Activated CD8-positive, alpha-beta T cell treated with anti-CD3 and anti-CD28 coated beads for 36 hours (primary cell): Measurements from ENCODE around the gene C10orf71. TPM values are rescaled to one million over a fixed set of nuclear protein-coding genes. Genes with fewer than 3 reads are reported as not detected.

ENCODE experiments used
- ATAC-seq: fragments of 200-7000 bp; cut with Tn5 transposase; one replicate; pipeline ENCODE4 v1.10.0; 2021; ENCODE audit warnings: mild to moderate bottlenecking, moderate library complexity
- CTCF ChIA-PET: fragments of 350-600 bp; sonication (Branson Sonifier 250); formaldehyde crosslinking; loops from one replicate; lab custom pipeline; 2021; ENCODE audit warnings: antibody characterized with exemption; lab: Charles Lee
- POLR2A ChIA-PET: fragments of 350-600 bp; sonication (Branson Sonifier 250); formaldehyde crosslinking; loops from one replicate; lab custom pipeline; 2021; ENCODE audit warnings: antibody characterized with exemption; lab: Charles Lee
- DNase-seq: peaks from one replicate; pipeline ENCODE4 v3.0.0-alpha.2; 2020
- H3K27ac Mint-ChIP-seq: one replicate; pipeline ENCODE4 v1.8.0; 2021; ENCODE audit warnings: mild to moderate bottlenecking, mixed read lengths
- H3K27me3 Mint-ChIP-seq: one replicate; pipeline ENCODE4 v1.8.0; 2021; ENCODE audit warnings: mixed read lengths
- H3K36me3 Mint-ChIP-seq: one replicate; pipeline ENCODE4 v1.8.0; 2021; ENCODE audit warnings: low read depth, mixed read lengths
- H3K4me1 Mint-ChIP-seq: one replicate; pipeline ENCODE4 v1.8.0; 2021; ENCODE audit warnings: low read depth, mixed read lengths
- H3K4me3 Mint-ChIP-seq: one replicate; pipeline ENCODE4 v1.8.0; 2021; ENCODE audit warnings: mild to moderate bottlenecking, moderate library complexity, mixed read lengths
- H3K9me3 Mint-ChIP-seq: one replicate; pipeline ENCODE4 v1.8.0; 2021; ENCODE audit warnings: mixed read lengths
- CTCF ChIP-seq: fragments of 200-600 bp; IDR thresholded peaks from one replicate; pipeline ENCODE4 v1.8.0; 2022; ENCODE audit warnings: antibody characterized with exemption, mild to moderate bottlenecking
- intact Hi-C: fragments of 100-400 bp; cut with micrococcal nuclease; formaldehyde crosslinking; loops from one replicate; pipeline ENCODE4 v1.10.0; 2022
- total RNA-seq, 2 experiments: library from RNA; stranded (reverse); gene quantifications; one replicate each; pipeline ENCODE4 v1.2.3, GENCODE V29; 2021

C10orf71 gene
- total RNA-seq, 2 experiments from 2014 or later = not detected

GRCh38 chr10:49333192-49333591, 34.2 kb downstream of the C10orf71 start:
- no peak overlapping the region for H3K27ac Mint-ChIP-seq
- no peak overlapping the region for H3K4me3 Mint-ChIP-seq
- peaks cover 7% of the 10 kb centered on the region for H3K4me1 Mint-ChIP-seq
- no peaks in the 10 kb centered on the region for H3K27me3 Mint-ChIP-seq
- no peak for TF ChIP-seq CTCF
- intact Hi-C loops = no loop called here
- H3K36me3 Mint-ChIP-seq = peaks cover 3% of the 10 kb centered on the region
- no peaks in the 10 kb centered on the region for H3K9me3 Mint-ChIP-seq
- ATAC-seq = no peak
- ChIA-PET CTCF (no interaction called here), POLR2A (no interaction called here)
- no peak for DNase-seq

DNA sequence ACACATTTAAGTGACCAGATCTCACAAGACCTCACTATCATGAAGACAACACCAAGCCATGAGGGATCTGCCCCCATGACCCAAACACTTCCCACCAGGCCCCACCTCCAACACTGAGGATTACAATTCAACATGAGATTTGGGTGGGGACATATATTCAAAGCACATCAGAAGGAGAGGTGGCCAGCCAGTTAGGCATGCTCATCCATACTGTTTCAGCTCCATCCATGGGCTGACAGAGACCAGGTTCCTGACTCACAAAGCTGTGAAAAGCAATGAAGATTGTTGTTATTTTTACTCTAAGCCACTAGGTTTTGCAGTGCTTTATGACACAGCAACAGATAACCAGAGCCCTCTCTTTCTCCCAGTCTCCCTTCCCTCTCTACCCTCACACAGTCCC, 36.0 kb downstream of the C10orf71 start:
- no peak overlapping the region for H3K4me3 Mint-ChIP-seq
- no peaks in the 10 kb centered on the region for H3K9me3 Mint-ChIP-seq
- ChIA-PET POLR2A (no interaction called here), CTCF (no interaction called here)
- ATAC-seq (no peak), DNase-seq (no peak)
- H3K36me3 Mint-ChIP-seq = peaks cover 3% of the 10 kb centered on the region
- peak overlapping the region; percentile 47 for H3K27ac Mint-ChIP-seq
- TF ChIP-seq CTCF = no peak
- no peaks in the 10 kb centered on the region for H3K27me3 Mint-ChIP-seq
- intact Hi-C loops = no loop called here
- peaks cover 7% of the 10 kb centered on the region for H3K4me1 Mint-ChIP-seq

- POLR2A ChIA-PET = no interaction called here
- CTCF ChIA-PET = no interaction called here
- Mint-ChIP-seq H3K4me3 (no peak overlapping the region), H3K36me3 (peaks cover 3% of the 10 kb centered on the region), H3K4me1 (peaks cover 7% of the 10 kb centered on the region), H3K27ac (peak overlapping the region; percentile 47), H3K27me3 (no peaks in the 10 kb centered on the region), H3K9me3 (no peaks in the 10 kb centered on the region)
- DNase-seq (peak; percentile 3), ATAC-seq (peak; percentile 72)
- intact Hi-C loops = no loop called here
- TF ChIP-seq CTCF = no peak
These were observed 36.5 kb downstream of the C10orf71 start for GRCh38 chr10:49335364-49335972.

DNA sequence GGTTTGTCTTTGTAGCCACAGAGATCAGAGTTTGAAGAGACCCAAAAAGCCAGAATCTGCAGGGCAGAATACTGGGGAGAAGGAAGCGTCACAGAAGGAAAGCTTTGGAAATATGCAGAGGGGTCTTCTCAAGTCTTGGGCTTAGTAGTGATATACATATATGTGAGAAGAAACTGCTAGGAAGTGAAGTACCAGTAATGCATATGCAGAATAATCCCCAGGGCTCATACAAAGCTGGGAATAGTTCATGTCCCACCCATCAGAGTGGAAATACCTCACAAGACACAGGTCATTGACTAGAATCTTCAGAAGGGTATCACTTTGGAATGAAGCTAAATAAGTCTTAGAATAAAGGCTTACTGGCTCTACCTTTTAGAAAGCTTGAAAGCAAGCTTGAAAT, 39.6 kb downstream of the C10orf71 start:
- Mint-ChIP-seq H3K27ac (no peak overlapping the region), H3K36me3 (peaks cover 3% of the 10 kb centered on the region), H3K4me3 (no peak overlapping the region), H3K9me3 (no peaks in the 10 kb centered on the region), H3K27me3 (no peaks in the 10 kb centered on the region), H3K4me1 (peaks cover 7% of the 10 kb centered on the region)
- POLR2A ChIA-PET = interaction anchor here (0.9 kb wide), 1 partner anchor 12 kb away, joined by 3 read pairs; no protein-coding TSS in a partner anchor
- ATAC-seq (no peak), DNase-seq (no peak)
- intact Hi-C loops = no loop called here
- TF ChIP-seq CTCF = no peak
- CTCF ChIA-PET = no interaction called here

DNA sequence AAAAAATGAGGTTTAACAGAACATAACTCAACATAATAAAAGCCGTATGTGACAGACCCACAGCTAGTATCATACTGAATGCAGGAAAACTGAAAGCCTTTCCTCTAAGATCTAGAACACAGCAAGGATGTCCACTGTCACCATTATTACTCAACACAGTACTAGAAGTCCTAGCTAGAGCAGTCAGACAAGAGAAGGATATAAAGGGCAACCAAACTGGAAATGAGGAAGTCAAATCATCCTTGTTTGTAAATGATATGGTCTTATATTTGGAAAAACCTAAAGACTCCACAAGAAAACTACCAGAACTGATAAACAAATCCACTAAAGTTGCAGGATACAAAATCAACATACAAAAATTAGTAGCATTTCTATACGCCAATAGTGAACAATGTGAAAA, 45.9 kb downstream of the C10orf71 start:
- H3K36me3 Mint-ChIP-seq = no peaks in the 10 kb centered on the region
- intact Hi-C loops = no loop called here
- POLR2A ChIA-PET = no interaction called here

More for the DNA sequence above, 45.9 kb downstream of the C10orf71 start:
- Mint-ChIP-seq H3K4me3 (no peak overlapping the region), H3K9me3 (no peaks in the 10 kb centered on the region), H3K4me1 (no peaks in the 10 kb centered on the region), H3K27me3 (peaks cover 3% of the 10 kb centered on the region), H3K27ac (no peak overlapping the region)
- TF ChIP-seq CTCF = no peak
- CTCF ChIA-PET = no interaction called here
- no peak for DNase-seq
- ATAC-seq = no peak
